Caco-2 (cell line): ENCODE measurements around the gene KIF25. TPM values are rescaled to one million over a fixed set of nuclear protein-coding genes. Genes with fewer than 3 reads are reported as not detected.

Source experiments
- BruUV-seq: library from RNA; stranded (reverse); fragments of 400-500 nt; replicated peaks from 2 replicates; lab custom pipeline; 2021; lab: Mats Ljungman, UMichigan
- CTCF ChIA-PET: fragments of 300-600 bp; sonication (Branson Sonifier 250); formaldehyde crosslinking; loops from one replicate; lab custom pipeline; 2022; ENCODE audit warnings: antibody characterized with exemption; lab: Charles Lee
- POLR2A ChIA-PET: fragments of 300-600 bp; sonication (Branson Sonifier 250); formaldehyde crosslinking; loops from one replicate; lab custom pipeline; 2022; ENCODE audit warnings: antibody characterized with exemption; lab: Charles Lee
- DNase-seq, 2 experiments: peaks; one replicate each; pipeline versions ENCODE4 v3.0.0 to v3.0.0-alpha.2; 2020 to 2022
- H3K27me3 ChIP-seq: replicated peaks from 2 replicates; pipeline ENCODE4 v1.6.0; 2011; ENCODE audit warnings: low read length; ENCODE audit not compliant: control insufficient read depth, insufficient read depth
- H3K36me3 ChIP-seq: 2 replicates; pipeline ENCODE4 v1.5.1; 2011; ENCODE audit warnings: low read length; ENCODE audit not compliant: control insufficient read depth, insufficient read depth
- H3K4me1 ChIP-seq: fragments of 250-450 bp; sonication (Bioruptor Pico); 2 replicates; pipeline ENCODE4 v1.5.1; 2020; ENCODE audit warnings: mild to moderate bottlenecking
- H3K4me3 ChIP-seq: 2 replicates; pipeline ENCODE4 v1.5.1; 2011; ENCODE audit warnings: low read depth, mild to moderate bottlenecking, control low read depth, low read length
- H3K9me3 ChIP-seq: fragments of 250-450 bp; sonication (Bioruptor Pico); 2 replicates; pipeline ENCODE4 v1.5.1; 2020; ENCODE audit warnings: mild to moderate bottlenecking, moderate library complexity
- H3K27ac Mint-ChIP-seq: one replicate; pipeline ENCODE4 v1.8.0; 2022; ENCODE audit warnings: mixed read lengths; ENCODE audit not compliant: unreplicated experiment
- H3K27me3 Mint-ChIP-seq: one replicate; pipeline ENCODE4 v1.8.0; 2022; ENCODE audit warnings: mixed read lengths; ENCODE audit not compliant: insufficient read depth, unreplicated experiment
- H3K36me3 Mint-ChIP-seq: one replicate; pipeline ENCODE4 v1.8.0; 2022; ENCODE audit warnings: mild to moderate bottlenecking, mixed read lengths; ENCODE audit not compliant: insufficient read depth, unreplicated experiment
- H3K4me1 Mint-ChIP-seq: one replicate; pipeline ENCODE4 v1.8.0; 2022; ENCODE audit warnings: low read depth, mixed read lengths; ENCODE audit not compliant: unreplicated experiment
- H3K4me3 Mint-ChIP-seq: one replicate; pipeline ENCODE4 v1.8.0; 2022; ENCODE audit warnings: mild to moderate bottlenecking, moderate library complexity, mixed read lengths; ENCODE audit not compliant: unreplicated experiment
- H3K9me3 Mint-ChIP-seq: one replicate; pipeline ENCODE4 v1.8.0; 2022; ENCODE audit warnings: mixed read lengths; ENCODE audit not compliant: unreplicated experiment
- intact Hi-C: fragments of 100-400 bp; cut with micrococcal nuclease; formaldehyde crosslinking; loops from one replicate; pipeline ENCODE4 v1.10.0; 2022; ENCODE audit not compliant: unreplicated experiment
- total RNA-seq: library from RNA; stranded (reverse); gene quantifications from 2 replicates; pipeline ENCODE4 v1.2.3, GENCODE V29; 2022
- TF ChIP-seq, protein P1 (sequence below), 2 experiments: fragments of 200-600 bp in 1 of 2; IDR thresholded peaks; 1 replicate in 1 of 2; 2 replicates in 1 of 2; pipeline versions ENCODE4 v1.5.1 to v1.8.0; 2011 to 2022; ENCODE audit warnings: antibody characterized with exemption in 1 of 2, control low read depth in 1 of 2, inconsistent platforms in 1 of 2, low read depth in 1 of 2, low read length in 1 of 2, mild to moderate bottlenecking in 1 of 2, moderate library complexity in 1 of 2; ENCODE audit not compliant: insufficient read depth in 1 of 2, severe bottlenecking in 1 of 2, unreplicated experiment in 1 of 2

KIF25 gene
- total RNA-seq, 1 experiment from 2014 or later: not detected

DNA sequence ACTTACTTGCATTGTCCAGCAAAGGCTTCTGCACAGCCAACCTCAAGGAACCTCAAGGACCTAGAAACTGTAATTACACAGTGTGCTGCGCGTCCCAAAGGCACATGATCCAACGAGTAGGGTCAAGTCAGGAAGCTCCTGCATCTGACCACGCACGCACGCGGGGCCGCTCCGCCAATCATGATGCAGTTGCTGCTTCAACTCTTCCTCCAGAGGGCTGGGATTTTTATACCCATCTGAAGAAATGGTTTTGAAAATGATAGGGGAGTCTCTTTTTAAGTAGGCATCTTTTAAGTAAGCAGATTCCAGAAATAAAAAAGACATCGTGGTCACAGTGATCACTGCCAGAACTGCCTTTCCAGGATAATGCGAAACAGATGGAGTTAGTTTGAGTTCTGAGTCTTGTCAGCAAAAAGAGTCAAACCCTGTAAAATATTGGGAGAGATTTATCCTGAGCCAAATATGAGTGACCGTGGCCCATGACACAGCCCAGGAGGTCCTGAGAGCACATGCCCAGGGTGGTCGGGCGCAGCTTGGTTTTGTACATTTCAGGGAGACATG lies 34.0 kb downstream of the KIF25 start:
- TF ChIP-seq, protein P1, sequence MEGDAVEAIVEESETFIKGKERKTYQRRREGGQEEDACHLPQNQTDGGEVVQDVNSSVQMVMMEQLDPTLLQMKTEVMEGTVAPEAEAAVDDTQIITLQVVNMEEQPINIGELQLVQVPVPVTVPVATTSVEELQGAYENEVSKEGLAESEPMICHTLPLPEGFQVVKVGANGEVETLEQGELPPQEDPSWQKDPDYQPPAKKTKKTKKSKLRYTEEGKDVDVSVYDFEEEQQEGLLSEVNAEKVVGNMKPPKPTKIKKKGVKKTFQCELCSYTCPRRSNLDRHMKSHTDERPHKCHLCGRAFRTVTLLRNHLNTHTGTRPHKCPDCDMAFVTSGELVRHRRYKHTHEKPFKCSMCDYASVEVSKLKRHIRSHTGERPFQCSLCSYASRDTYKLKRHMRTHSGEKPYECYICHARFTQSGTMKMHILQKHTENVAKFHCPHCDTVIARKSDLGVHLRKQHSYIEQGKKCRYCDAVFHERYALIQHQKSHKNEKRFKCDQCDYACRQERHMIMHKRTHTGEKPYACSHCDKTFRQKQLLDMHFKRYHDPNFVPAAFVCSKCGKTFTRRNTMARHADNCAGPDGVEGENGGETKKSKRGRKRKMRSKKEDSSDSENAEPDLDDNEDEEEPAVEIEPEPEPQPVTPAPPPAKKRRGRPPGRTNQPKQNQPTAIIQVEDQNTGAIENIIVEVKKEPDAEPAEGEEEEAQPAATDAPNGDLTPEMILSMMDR (IDR thresholded peaks at IDR 0.05; ENCODE audit: insufficient read depth in 1 of 2, low read depth in 1 of 2, low read length in 1 of 2, severe bottlenecking in 1 of 2, unreplicated experiment in 1 of 2): no peak
- no peak for DNase-seq
- H3K36me3 ChIP-seq: no peaks in the 10 kb centered on the region
- H3K9me3 Mint-ChIP-seq: no peaks in the 10 kb centered on the region
- no peaks in the 10 kb centered on the region for H3K27me3 ChIP-seq
- no peak overlapping the region for H3K4me3 ChIP-seq
- intact Hi-C loops: no loop called here
- peaks cover 8% of the 10 kb centered on the region; the same call in 1 of the 2 replicates for H3K4me1 ChIP-seq
- H3K4me1 Mint-ChIP-seq: no peaks in the 10 kb centered on the region
- no peaks in the 10 kb centered on the region for H3K27me3 Mint-ChIP-seq
- no TSS peak for BruUV-seq
- H3K36me3 Mint-ChIP-seq: no peaks in the 10 kb centered on the region
- H3K4me3 Mint-ChIP-seq: no peak overlapping the region
- ChIA-PET POLR2A (no interaction called here), CTCF (no interaction called here)
- no peaks in the 10 kb centered on the region for H3K9me3 ChIP-seq
- H3K27ac Mint-ChIP-seq: no peak overlapping the region

DNA sequence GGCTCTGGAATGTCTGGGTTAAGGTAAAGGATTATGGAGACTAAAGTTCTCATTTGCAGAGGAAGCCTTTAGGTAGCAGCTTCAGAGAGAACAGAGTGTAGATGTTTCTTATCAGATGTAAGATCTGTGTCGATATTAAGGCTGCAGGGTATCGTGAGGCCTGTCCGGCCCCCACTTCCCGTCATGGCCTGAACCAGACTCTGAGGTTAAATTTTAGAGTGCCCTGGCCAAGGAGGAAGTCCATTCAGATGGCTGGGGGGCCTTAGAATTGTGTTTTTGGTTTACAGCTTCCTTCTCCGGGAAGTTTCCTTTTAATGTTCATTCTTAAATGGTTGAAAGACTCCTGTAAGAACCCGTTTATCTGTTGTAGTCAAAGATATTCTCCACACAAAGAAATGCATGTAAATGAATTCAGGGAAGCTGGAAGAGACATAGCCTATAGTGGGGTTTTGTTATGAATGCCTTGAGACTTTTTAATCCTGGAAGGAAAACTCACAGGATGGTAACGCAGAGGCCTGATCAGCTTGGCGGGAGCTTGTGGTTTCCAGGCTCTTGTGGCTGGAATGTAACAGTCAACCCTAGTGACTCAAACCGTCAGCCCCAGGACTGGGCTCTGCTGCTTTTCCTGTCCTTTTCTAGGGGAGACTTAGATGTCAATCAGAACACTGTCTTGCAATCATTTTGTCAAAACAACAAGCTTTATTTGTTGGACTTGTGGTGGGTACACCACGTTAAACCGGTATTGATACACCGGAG lies 34.7 kb downstream of the KIF25 start:
- no peaks in the 10 kb centered on the region for H3K27me3 Mint-ChIP-seq
- BruUV-seq: no TSS peak
- no peaks in the 10 kb centered on the region for H3K36me3 ChIP-seq
- peaks cover under 1% of the 10 kb centered on the region; the same call in 1 of the 2 replicates for H3K9me3 ChIP-seq
- no peak overlapping the region for H3K27ac Mint-ChIP-seq
- peaks cover 8% of the 10 kb centered on the region; the same call in 1 of the 2 replicates for H3K4me1 ChIP-seq
- no peaks in the 10 kb centered on the region for H3K27me3 ChIP-seq
- peaks cover under 1% of the 10 kb centered on the region for H3K9me3 Mint-ChIP-seq
- H3K4me1 Mint-ChIP-seq: no peaks in the 10 kb centered on the region
- no peak overlapping the region for H3K4me3 ChIP-seq
- H3K4me3 Mint-ChIP-seq: no peak overlapping the region
- no peak for DNase-seq
- intact Hi-C loops: no loop called here
- TF ChIP-seq, protein P1 (IDR thresholded peaks at IDR 0.05; ENCODE audit: insufficient read depth in 1 of 2, low read depth in 1 of 2, low read length in 1 of 2, severe bottlenecking in 1 of 2, unreplicated experiment in 1 of 2): no peak
- POLR2A ChIA-PET: no interaction called here
- no peaks in the 10 kb centered on the region for H3K36me3 Mint-ChIP-seq
- CTCF ChIA-PET: no interaction called here

DNA sequence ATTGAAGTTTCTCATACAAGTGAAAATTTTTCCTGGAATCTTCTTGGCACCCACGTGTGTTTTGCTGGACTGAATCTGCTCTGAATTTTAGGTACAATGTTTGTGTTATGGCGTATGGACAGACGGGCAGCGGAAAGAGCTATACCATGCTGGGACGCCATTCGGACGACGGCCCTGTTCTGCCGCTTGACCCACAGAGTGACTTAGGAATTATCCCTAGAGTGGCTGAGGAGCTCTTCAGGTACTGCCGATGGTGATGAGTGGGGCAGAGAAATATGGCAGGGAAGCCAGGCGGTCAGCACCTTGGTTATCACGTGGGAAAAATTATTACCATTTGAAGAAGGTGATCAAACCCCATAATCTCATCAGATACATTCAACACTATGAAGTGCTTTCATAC lies 36.3 kb downstream of the KIF25 start:
- no TSS peak for BruUV-seq
- peaks cover 17% of the 10 kb centered on the region for H3K9me3 ChIP-seq
- Mint-ChIP-seq H3K4me1 (no peaks in the 10 kb centered on the region), H3K27ac (no peak overlapping the region), H3K36me3 (no peaks in the 10 kb centered on the region), H3K27me3 (no peaks in the 10 kb centered on the region), H3K4me3 (no peak overlapping the region), H3K9me3 (peaks cover 15% of the 10 kb centered on the region)
- no peaks in the 10 kb centered on the region for H3K27me3 ChIP-seq
- intact Hi-C loops: no loop called here
- H3K36me3 ChIP-seq: no peaks in the 10 kb centered on the region
- peaks cover 8% of the 10 kb centered on the region; the same call in 1 of the 2 replicates for H3K4me1 ChIP-seq
- POLR2A ChIA-PET: no interaction called here
- H3K4me3 ChIP-seq: no peak overlapping the region
- no peak for DNase-seq
- CTCF ChIA-PET: no interaction called here
- TF ChIP-seq, protein P1 (IDR thresholded peaks at IDR 0.05; ENCODE audit: insufficient read depth in 1 of 2, low read depth in 1 of 2, low read length in 1 of 2, severe bottlenecking in 1 of 2, unreplicated experiment in 1 of 2): no peak
